Ishikawa (cell line): ENCODE data around the gene MAPK6.

ENCODE experiments used
- CEBPB ChIP-seq: IDR thresholded peaks from 2 replicates; pipeline ENCODE4 v1.6.1; 2012
- CREB1 ChIP-seq: IDR thresholded peaks from 2 replicates; pipeline ENCODE4 v1.6.1; 2012; ENCODE audit warnings: low read depth
- EGR1 ChIP-seq: IDR thresholded peaks from 2 replicates; pipeline ENCODE4 v1.6.1; 2012
- EP300 ChIP-seq: IDR thresholded peaks from 2 replicates; pipeline ENCODE4 v1.6.1; 2012; ENCODE audit warnings: borderline replicate concordance
- FOXM1 ChIP-seq: IDR thresholded peaks from 2 replicates; pipeline ENCODE4 v1.6.1; 2012; ENCODE audit warnings: low read depth, borderline replicate concordance
- NFIC ChIP-seq: IDR thresholded peaks from 2 replicates; pipeline ENCODE4 v1.6.1; 2012
- RAD21 ChIP-seq: IDR thresholded peaks from 2 replicates; pipeline ENCODE4 v1.6.1; 2012; ENCODE audit warnings: low read depth
- TAF1 ChIP-seq: IDR thresholded peaks from 2 replicates; pipeline ENCODE4 v1.6.1; 2012; ENCODE audit warnings: low read depth, mild to moderate bottlenecking
- TCF12 ChIP-seq: IDR thresholded peaks from 2 replicates; pipeline ENCODE4 v1.6.1; 2012; ENCODE audit warnings: low read depth
- TEAD4 ChIP-seq: IDR thresholded peaks from 2 replicates; pipeline ENCODE4 v1.6.1; 2012
- YY1 ChIP-seq: IDR thresholded peaks from 2 replicates; pipeline ENCODE4 v1.6.1; 2012; ENCODE audit warnings: low read depth
- ZBTB7A ChIP-seq: IDR thresholded peaks from 2 replicates; pipeline ENCODE4 v1.6.1; 2012; ENCODE audit warnings: low read depth
- TF ChIP-seq, protein P1 (sequence below): IDR thresholded peaks from 2 replicates; pipeline ENCODE4 v1.6.1; 2012
- TF ChIP-seq, protein P2 (sequence below): IDR thresholded peaks from 2 replicates; pipeline ENCODE4 v1.6.1; 2012; ENCODE audit warnings: low read depth, mild to moderate bottlenecking
- TF ChIP-seq, protein P3 (sequence below): IDR thresholded peaks from 2 replicates; pipeline ENCODE4 v1.6.1; 2012

MAPK6 gene

DNA sequence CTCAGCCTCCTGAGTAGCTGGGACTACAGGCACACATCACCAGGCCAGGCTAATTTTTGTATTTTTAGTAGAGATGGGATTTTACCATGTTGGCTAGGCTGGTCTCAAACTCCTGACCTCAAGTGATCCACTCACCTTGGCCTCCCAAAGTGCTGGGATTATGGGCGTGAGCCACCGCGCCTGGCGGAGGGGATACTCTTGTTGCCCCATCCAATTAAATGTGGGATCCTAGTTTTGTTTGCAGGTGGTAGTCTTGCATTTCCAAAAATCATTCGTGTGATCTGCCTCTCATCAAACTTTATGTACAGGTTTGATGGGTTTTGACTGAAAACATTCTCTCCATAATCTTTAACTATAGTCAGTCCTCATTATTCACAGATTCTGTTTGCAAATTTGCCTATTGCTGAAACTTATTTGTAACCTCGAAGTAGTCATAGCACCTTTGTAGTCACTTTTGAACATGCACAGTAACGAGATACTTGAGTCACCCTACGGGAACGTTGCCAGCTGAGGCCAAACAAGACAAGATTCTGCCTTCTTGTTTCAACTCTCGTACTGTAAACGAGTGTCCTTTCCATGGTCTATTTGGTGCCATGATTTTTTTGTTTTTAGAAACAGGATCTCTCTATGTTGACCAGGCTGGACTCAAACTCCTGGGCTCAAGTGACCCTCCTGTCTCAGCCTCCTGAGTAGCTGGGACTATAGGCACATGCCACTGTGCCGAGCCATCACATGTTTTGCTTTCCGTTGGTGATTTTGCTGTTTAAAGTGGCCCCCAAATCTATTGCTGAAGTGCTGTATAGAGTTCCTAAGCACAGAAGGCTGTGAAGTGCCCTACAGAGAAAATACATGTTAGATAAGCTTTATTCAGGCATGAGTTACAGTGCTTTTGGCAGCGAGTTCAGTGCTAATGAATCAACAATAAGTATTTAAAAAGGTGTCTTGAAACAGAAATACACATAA lies 8.1 kb upstream of the MAPK6 start:
- TF ChIP-seq RAD21 = no peak
- TF ChIP-seq NFIC = no peak
- no peak for TF ChIP-seq CEBPB
- no peak for TF ChIP-seq FOXM1
- no peak for TF ChIP-seq YY1
- TF ChIP-seq, protein P1, sequence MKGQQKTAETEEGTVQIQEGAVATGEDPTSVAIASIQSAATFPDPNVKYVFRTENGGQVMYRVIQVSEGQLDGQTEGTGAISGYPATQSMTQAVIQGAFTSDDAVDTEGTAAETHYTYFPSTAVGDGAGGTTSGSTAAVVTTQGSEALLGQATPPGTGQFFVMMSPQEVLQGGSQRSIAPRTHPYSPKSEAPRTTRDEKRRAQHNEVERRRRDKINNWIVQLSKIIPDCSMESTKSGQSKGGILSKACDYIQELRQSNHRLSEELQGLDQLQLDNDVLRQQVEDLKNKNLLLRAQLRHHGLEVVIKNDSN = no peak
- TF ChIP-seq, protein P2, sequence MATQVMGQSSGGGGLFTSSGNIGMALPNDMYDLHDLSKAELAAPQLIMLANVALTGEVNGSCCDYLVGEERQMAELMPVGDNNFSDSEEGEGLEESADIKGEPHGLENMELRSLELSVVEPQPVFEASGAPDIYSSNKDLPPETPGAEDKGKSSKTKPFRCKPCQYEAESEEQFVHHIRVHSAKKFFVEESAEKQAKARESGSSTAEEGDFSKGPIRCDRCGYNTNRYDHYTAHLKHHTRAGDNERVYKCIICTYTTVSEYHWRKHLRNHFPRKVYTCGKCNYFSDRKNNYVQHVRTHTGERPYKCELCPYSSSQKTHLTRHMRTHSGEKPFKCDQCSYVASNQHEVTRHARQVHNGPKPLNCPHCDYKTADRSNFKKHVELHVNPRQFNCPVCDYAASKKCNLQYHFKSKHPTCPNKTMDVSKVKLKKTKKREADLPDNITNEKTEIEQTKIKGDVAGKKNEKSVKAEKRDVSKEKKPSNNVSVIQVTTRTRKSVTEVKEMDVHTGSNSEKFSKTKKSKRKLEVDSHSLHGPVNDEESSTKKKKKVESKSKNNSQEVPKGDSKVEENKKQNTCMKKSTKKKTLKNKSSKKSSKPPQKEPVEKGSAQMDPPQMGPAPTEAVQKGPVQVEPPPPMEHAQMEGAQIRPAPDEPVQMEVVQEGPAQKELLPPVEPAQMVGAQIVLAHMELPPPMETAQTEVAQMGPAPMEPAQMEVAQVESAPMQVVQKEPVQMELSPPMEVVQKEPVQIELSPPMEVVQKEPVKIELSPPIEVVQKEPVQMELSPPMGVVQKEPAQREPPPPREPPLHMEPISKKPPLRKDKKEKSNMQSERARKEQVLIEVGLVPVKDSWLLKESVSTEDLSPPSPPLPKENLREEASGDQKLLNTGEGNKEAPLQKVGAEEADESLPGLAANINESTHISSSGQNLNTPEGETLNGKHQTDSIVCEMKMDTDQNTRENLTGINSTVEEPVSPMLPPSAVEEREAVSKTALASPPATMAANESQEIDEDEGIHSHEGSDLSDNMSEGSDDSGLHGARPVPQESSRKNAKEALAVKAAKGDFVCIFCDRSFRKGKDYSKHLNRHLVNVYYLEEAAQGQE = no peak
- TF ChIP-seq ZBTB7A = no peak
- TF ChIP-seq TAF1 = no peak
- no peak for TF ChIP-seq TCF12
- TF ChIP-seq EP300 = no peak
- TF ChIP-seq TEAD4 = no peak
- TF ChIP-seq, protein P3, sequence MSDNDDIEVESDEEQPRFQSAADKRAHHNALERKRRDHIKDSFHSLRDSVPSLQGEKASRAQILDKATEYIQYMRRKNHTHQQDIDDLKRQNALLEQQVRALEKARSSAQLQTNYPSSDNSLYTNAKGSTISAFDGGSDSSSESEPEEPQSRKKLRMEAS = no peak

DNA sequence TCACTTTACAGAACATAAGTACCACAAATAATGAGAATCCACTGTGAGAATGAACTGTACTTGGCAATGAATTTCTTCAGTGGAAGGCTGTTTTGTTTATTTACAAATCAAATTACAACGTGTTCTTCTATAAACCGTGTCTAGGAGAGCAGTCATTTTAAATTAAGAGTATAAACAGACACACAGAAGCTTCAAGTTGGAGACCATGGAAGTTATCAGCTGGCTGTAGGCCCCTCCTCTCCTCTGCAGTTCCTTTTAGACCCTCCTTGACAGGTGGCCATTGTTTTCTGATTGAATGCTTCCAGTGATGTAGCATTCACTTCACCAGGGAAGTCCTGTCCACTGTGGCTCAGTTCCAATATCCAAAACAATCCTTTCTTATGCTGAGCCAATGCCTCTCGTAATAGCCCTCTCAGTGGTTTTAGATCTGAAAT lies 7.3 kb upstream of the MAPK6 start:
- no peak for TF ChIP-seq CREB1
- no peak for TF ChIP-seq TCF12
- peak; percentile 28; the same call in 1 of the 2 replicates for TF ChIP-seq NFIC
- TF ChIP-seq EP300 = no peak
- TF ChIP-seq YY1 = 0 out of 2 replicates have a peak, but pooled peaks have one; percentile 31
- TF ChIP-seq, protein P2 = no peak
- no peak for TF ChIP-seq CEBPB

DNA sequence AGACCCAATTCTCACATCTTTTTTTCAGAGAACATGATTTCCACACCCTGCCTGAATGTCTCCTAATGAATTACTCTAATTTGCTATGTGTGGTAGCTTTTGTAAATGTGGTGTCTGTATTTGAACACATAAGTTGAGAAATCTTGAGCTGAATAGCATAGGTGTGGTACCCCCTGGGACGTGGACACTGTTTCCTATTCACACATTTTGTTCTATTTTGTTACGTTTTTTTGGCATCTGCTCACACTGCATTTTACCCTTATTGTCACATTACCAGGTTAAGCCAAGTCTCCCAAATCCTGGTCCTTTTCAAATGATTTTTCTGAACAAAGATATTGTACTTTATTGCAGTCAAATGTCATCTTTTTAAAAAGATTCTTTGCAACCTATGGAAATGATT lies 6.8 kb upstream of the MAPK6 start:
- TF ChIP-seq, protein P1 = no peak
- TF ChIP-seq NFIC (no peak), CREB1 (no peak), FOXM1 (no peak), CEBPB (no peak), TEAD4 (no peak), TCF12 (no peak), EP300 (no peak), YY1 (no peak), ZBTB7A (no peak), RAD21 (no peak), EGR1 (no peak), TAF1 (no peak)
- TF ChIP-seq, protein P2 = no peak
- TF ChIP-seq, protein P3 = no peak

DNA sequence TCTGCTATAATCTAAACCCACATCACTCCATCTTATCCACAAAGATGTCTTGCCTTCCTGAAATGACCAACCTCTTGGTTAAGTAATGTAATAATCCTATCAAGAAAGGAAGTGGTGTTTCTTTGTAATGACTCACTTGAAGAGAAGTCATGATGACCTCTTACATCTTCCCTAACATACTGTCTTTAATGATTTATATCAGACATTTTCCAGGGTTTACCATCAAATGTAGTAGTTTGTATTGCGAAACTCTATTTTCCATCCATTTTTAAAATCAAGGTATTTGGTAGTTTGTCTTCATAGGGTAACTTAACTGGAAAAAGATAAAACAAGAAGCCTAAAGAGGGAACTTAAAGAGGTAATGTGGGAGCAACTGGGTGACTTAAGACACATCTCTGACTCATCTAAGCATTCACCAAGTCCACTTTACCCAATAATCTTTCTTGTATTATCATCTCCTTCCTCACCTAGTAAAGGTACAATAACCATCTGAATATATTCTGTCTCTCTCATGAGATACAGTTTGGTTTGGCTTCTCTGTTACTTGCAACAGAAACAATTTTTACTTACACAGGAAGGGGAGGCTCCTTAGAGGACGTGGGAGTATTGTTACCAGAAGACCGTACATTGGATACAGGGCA lies 5.7 kb upstream of the MAPK6 start:
- TF ChIP-seq CEBPB = peak; percentile 48; the same call in 1 of the 2 replicates
- no peak for TF ChIP-seq EGR1
